Measurements from ENCODE around the gene TTC28. TPM values are rescaled to one million over a fixed set of nuclear protein-coding genes. Genes with fewer than 3 reads are reported as not detected.

TTC28 gene
- total RNA-seq, 4 donors from 2014 or later, result 49.8 to 99.7 (median 79.7) TPM

DNA sequence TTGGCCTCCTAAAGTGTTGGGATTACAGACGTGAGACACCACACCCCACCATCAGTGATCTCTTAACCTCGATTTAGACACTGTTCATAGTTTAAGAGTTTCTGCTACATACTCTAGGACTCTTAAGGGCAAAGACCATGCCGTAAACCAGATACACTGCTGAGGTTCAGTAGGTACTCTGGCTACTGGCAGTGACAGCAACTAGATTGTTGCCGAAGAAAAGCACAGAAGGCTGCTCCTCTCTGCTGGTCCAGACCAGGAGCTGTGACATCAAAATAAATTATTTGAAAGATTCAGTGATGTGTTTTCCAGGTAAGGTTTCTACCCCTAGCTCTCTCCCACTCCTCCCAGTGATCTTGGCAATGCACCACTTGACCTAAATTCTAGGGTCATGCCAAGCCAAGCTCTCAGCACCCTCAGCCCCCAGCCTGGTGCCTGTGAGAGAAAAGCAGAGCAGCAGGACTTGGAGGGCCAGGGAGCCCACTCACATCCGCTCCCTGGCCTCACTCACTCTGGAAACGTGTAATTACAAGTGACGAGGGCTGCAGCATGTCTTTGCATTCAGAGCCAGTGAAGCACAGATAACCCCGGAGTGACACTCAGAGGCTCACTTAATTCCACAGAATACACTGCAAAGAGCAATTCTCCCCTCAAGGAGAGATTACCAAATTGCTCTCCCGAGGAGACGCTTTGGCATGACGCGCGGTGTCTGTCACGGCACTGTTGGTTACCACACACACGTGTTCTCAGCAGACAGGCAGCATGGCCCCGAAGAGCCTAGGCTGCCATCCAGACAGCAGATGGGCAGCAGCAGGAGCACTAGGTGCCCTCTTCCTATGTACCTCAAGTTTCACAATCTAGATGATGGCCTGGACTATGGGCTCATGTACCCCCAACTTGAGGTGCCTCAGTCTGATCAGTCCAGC, 663.7 kb downstream of the TTC28 start:
- Histone ChIP-seq H3K27ac (no peak overlapping the region), H3K36me3 (no peaks in the 10 kb centered on the region), H3K9me3 (no peaks in the 10 kb centered on the region), H3K4me1 (peaks cover 9 to 37% of the 10 kb centered on the region in 2 donors), H3K27me3 (no peaks in the 10 kb centered on the region), H3K4me3 (replicated peaks in 1 of 3) (no peak overlapping the region)
- intact Hi-C loops (cut with DNase I), result no loop called here
- peak; percentile 43 to 52 for DNase-seq
- WGBS, 2 donors, result 39 to 47% methylated on average over 8 to 11 of the region's 16 CpGs
- TF ChIP-seq, protein P1, sequence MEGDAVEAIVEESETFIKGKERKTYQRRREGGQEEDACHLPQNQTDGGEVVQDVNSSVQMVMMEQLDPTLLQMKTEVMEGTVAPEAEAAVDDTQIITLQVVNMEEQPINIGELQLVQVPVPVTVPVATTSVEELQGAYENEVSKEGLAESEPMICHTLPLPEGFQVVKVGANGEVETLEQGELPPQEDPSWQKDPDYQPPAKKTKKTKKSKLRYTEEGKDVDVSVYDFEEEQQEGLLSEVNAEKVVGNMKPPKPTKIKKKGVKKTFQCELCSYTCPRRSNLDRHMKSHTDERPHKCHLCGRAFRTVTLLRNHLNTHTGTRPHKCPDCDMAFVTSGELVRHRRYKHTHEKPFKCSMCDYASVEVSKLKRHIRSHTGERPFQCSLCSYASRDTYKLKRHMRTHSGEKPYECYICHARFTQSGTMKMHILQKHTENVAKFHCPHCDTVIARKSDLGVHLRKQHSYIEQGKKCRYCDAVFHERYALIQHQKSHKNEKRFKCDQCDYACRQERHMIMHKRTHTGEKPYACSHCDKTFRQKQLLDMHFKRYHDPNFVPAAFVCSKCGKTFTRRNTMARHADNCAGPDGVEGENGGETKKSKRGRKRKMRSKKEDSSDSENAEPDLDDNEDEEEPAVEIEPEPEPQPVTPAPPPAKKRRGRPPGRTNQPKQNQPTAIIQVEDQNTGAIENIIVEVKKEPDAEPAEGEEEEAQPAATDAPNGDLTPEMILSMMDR (IDR thresholded peaks at IDR 0.05), result no peak
- no peak for TF ChIP-seq POLR2A (IDR thresholded peaks at IDR 0.05)

DNA sequence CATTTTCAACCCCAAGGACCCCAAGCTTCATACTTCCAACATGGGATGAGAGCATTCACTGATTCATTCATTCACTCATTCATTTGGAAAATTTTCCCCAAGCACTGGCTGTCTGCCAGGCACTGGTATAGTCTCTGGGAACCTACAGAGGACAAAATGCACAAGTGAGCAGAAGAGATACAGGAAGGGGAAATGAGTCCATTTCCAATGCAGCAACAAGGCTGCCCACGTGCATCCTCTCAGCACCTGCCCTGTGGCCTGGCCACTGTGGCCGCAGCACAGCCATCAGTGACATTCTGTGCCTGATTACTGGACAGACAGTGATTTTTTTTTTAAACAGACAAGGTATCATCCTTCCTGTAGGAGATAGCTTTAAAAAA, 664.6 kb downstream of the TTC28 start:
- Histone ChIP-seq H3K27me3 (no peaks in the 10 kb centered on the region), H3K9me3 (no peaks in the 10 kb centered on the region), H3K36me3 (no peaks in the 10 kb centered on the region), H3K4me1 (peaks cover 9 to 29% of the 10 kb centered on the region in 2 donors), H3K27ac (no peak overlapping the region), H3K4me3 (replicated peaks in 1 of 3) (no peak overlapping the region)
- peak in 1 of 2 donors; percentile 29 for DNase-seq
- no peak for TF ChIP-seq POLR2A (IDR thresholded peaks at IDR 0.05)
- TF ChIP-seq, protein P1 (IDR thresholded peaks at IDR 0.05), result no peak
- intact Hi-C loops (cut with DNase I), result no loop called here
- 70 to 86% methylated on average over 2 of the region's 2 CpGs for WGBS, 2 donors

DNA sequence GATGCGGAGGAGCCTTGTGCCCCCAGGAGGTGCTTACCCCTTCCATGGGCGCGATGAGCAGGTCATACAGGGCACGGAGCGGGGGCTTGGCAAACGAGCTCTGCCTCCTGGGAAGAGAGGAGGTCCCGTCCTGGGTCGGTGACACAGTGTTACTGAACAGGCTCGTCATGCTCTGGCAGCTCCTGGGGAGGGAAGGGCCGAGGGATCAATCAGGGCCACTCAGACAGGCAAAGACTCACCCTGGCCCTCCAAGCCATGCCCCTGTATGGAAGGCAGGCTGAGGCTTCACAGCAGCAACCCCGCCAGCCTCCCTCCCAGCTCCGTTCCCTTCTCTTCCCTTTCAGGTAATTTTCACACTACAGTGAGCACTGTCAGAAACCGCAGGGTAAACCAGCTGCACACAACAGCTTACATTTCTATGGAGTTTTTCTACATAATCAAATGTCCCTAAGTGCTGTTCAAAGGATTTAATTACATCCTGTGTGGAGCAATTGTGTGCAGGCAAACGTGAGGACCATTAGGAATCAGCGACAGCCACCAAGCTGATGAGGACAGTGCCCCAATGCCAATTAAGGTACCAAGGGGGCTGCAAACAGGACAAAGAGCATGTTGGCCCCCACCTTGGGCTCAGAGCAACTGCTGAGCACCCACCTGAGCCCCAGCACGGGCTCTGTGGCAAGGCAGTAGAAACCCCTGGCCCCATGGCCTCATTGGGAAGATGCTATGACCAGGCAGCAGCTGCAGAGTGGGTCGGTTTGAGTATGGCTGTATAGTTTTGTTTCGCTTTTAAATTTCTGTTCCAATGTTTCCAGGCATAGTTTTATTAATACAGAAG, 665.2 kb downstream of the TTC28 start:
- peaks cover 9 to 24% of the 10 kb centered on the region in 2 donors for H3K4me1 ChIP-seq
- DNase-seq, result no peak
- no peak overlapping the region for H3K4me3 ChIP-seq (replicated peaks in 1 of 3)
- WGBS, 2 donors, result 82 to 93% methylated on average over 18 of the region's 18 CpGs
- H3K9me3 ChIP-seq, result no peaks in the 10 kb centered on the region
- no peaks in the 10 kb centered on the region for H3K36me3 ChIP-seq
- TF ChIP-seq POLR2A (IDR thresholded peaks at IDR 0.05), result no peak
- TF ChIP-seq, protein P1 (IDR thresholded peaks at IDR 0.05), result no peak
- no peaks in the 10 kb centered on the region for H3K27me3 ChIP-seq
- H3K27ac ChIP-seq, result no peak overlapping the region
- intact Hi-C loops (cut with DNase I), result no loop called here

DNA sequence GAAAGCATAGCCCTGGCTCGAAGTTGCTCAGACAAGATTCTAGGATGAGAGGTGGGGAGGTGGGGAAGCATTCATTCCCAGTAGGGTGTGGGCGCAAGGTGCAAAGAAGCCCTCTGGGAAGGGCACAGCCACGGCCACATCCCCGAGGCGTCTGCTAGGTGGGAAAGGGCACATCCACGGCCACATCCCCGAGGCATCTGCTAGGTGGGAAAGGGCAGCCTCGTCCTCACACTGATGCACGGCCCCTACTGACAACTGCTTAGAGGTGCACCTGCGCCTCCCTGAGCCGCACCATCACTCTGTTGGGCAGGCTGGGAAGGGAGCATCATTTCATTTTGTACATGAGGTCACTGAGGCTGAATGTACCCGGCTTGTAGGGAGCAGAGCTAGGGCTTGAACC, 666.0 kb downstream of the TTC28 start:
- no peaks in the 10 kb centered on the region for H3K27me3 ChIP-seq
- 91 to 96% methylated on average over 12 of the region's 12 CpGs for WGBS, 2 donors
- intact Hi-C loops (cut with DNase I), result loop anchor here (2.0 kb wide), 1 partner anchor 131 kb away; no protein-coding TSS in a partner anchor
- H3K36me3 ChIP-seq, result no peaks in the 10 kb centered on the region
- peaks cover 9 to 18% of the 10 kb centered on the region in 2 donors for H3K4me1 ChIP-seq
- TF ChIP-seq POLR2A (IDR thresholded peaks at IDR 0.05), result no peak
- TF ChIP-seq, protein P1 (IDR thresholded peaks at IDR 0.05), result no peak
- DNase-seq, result no peak
- no peak overlapping the region for H3K27ac ChIP-seq
- no peak overlapping the region for H3K4me3 ChIP-seq (replicated peaks in 1 of 3)
- H3K9me3 ChIP-seq, result no peaks in the 10 kb centered on the region

Measured in thyroid gland (tissue), 4 donors.